NCI-H446 treated with DMSO at 0.1 percent for 48 hours (cell line): ENCODE data around the gene AP3M1.

Experiments
- DNase-seq: peaks from one replicate; lab custom pipeline; 2025; lab: John Stamatoyannopoulos, UW

The AP3M1 gene

DNA sequence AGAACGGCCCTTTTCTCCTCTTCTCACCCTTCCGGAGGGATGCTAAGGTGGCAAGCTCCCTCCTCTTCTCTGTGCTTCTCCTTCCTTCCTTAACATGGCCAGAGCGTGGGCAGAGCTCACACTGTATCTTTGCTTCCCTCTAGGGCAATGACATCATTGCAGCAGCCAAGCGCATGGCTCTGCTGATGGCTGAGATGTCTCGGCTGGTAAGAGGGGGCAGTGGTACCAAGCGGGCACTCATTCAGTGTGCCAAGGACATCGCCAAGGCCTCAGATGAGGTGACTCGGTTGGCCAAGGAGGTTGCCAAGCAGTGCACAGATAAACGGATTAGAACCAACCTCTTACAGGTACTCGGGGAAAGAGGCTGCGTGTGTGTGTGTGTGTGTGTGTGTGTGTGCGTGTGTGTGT, 36.6 kb downstream of the AP3M1 start:
- no peak for DNase-seq

DNA sequence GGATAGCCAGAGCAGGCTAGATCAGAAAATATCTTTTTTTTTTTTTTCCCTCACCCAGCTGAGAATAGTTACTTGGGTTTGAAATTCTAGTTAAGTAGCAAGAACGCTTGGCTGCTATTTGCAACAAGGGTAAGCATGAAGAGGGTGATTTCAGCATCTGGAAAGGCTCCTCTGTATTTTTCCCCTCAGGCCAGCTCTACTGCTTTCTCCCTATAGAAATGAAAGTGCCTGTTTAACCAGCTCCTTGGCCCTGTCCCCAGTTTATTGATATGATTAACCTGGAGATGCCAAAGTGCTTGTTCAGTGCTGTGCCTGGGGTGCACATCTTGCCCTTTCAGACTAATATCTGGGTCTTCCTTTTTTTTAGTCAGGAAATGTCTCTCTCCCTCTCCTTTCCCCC, 37.1 kb downstream of the AP3M1 start:
- no peak for DNase-seq

GRCh38 chr10:74111799-74112198, 38.8 kb downstream of the AP3M1 start:
- DNase-seq = no peak

GRCh38 chr10:74110120-74110519, 40.5 kb downstream of the AP3M1 start:
- no peak for DNase-seq

DNA sequence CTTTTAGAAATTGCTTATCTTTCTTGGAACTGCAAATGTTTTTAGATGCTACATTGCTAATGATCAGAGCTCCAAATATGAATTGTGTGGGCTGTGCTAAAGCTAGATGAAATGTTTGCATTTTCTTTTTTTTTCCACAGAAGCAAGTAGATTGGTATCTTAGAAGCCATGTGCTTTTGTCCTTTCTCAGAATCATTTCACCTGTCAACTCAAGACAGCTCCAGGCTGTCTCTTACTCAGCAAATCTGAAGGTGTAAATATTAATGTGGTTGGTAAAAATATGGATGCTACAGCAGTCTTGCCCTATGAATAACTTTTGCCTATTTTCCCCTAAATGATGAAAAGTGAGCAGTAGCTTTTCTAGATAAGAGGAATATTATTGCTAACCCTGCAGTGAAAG, 41.2 kb downstream of the AP3M1 start:
- no peak for DNase-seq

DNA sequence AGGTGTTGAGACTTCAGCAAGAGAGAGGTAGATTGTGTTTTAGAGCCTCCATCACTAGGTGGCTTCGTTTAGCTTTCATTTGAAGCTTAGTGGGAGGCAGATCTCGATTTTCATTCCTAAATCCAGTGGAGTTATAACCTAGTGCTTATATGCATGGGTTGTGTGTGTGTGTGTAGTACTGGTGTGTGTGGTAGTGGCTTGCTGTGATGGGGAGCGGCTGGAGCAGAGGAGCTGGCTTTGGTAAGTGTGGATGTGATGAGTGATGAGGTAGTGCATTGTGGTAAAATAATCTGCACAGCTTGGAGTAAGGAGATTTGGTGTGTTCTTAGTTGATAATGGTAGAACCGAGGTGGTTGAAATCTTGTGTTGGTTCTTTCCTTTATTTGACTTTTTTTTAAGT, 43.2 kb downstream of the AP3M1 start:
- no peak for DNase-seq

DNA sequence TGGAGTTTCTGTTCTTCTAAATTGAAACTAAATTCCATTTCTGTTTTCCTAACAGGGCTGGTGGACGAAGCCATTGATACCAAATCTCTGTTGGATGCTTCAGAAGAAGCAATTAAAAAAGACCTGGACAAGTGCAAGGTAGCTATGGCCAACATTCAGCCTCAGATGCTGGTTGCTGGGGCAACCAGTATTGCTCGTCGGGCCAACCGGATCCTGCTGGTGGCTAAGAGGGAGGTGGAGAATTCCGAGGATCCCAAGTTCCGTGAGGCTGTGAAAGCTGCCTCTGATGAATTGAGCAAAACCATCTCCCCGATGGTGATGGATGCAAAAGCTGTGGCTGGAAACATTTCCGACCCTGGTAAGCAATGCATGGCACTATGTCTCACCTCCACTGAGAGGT, 45.6 kb downstream of the AP3M1 start:
- no peak for DNase-seq

DNA sequence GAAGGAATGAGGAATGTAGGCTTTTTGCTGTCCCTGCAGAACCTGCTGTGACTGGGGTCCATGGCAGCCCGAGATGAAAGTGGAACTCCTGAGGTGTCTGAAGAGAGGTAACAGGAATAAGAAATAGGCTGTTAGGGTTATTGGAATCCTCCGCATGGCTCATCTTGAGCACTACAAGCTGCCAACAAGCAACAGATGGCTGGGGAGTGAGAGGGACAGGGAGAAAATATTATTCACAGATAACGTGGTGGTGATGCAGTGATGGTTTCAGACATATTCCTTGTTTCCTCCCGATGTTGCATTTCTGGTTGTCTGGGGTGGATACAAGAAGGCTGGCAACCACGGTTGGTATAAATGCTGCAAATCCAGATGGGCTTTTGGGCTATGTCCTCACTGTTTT, 46.1 kb downstream of the AP3M1 start:
- DNase-seq = no peak

GRCh38 chr10:74103560-74104258, 46.9 kb downstream of the AP3M1 start:
- no peak for DNase-seq

DNA sequence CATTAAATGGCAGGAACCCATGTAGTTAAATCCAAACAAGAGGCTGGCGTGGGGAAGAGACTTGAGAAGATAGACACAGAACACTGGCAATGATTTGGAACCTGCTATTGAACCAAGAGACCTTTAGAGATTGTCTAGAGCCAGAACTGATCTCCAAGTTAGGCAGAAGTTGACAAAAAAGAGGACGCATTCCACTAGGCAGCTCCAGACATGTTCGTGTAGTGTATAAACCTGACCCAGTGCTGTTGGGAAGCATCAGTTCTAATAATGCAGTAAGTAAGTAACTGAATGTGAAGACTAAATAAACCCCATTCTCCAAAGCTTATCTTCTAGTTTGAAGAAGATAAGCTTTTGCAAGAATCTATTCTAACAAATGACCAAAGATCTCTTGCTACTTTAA, 50.8 kb downstream of the AP3M1 start:
- DNase-seq = no peak

- DNase-seq = no peak
These were observed 51.2 kb downstream of the AP3M1 start for GRCh38 chr10:74099420-74099819.

DNA sequence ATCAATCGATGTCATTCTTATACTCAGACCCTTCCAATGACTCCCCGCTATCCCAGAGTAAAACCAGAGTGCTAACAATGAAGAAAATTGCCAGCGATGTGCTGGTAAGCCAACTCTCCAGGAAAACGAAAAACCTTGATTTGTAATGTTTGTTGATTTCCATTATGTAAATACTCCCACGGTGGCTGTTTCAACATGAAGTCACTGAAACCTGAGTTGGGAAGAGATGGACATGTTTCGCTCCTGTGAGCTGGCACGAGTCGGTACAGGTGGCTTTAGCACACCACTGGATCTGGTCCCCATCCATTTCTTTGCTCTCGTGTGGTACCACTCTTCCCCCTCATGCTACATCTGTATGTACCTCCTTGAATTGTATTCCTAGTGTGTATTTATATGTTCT, 52.9 kb downstream of the AP3M1 start:
- DNase-seq = no peak

DNA sequence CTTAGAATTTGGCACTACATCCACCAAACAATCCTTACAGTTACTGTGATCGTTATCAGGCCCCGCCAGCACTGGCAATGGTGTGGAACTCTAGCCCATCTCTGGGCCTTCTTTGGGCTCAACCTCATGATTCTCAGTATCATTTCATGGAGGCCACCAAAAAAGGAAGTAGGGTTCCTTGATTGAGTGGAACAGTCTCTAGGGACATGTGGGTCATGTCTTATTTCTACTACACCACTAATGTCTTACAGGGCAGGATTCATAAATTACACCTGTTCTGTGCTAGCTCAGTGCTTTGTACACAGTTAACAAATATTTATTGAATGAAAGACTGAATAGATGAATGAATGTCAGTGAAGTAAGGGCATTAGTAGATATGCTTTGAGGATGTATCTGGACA, 53.9 kb downstream of the AP3M1 start:
- DNase-seq = no peak

- no peak for DNase-seq
These were observed 56.4 kb downstream of the AP3M1 start for GRCh38 chr10:74094231-74094630.

- no peak for DNase-seq
These were observed 57.0 kb downstream of the AP3M1 start for GRCh38 chr10:74093530-74094164.

GRCh38 chr10:74092372-74092771, 58.3 kb downstream of the AP3M1 start:
- no peak for DNase-seq

GRCh38 chr10:74088722-74089121, 61.9 kb downstream of the AP3M1 start:
- DNase-seq = no peak

DNA sequence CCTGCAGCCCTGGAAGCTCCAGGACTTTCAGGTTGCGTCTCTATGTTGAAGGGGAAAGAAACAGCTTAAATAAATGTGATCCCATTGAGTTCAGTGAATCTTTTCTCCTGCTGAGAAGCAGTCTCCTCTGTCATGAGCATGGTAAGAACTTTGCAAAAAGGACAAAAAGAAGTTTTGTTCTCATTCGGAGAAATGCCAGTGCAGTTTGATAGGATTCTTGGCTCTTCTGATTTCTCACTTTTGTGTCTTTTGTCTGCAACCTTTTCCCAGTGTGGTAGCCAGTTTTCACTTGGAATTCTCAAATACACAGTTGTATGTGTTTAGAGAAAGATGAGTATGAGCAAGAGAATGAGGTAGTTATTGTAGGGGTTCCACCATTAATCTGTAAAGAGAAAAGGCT, 64.3 kb downstream of the AP3M1 start:
- DNase-seq = no peak

DNA sequence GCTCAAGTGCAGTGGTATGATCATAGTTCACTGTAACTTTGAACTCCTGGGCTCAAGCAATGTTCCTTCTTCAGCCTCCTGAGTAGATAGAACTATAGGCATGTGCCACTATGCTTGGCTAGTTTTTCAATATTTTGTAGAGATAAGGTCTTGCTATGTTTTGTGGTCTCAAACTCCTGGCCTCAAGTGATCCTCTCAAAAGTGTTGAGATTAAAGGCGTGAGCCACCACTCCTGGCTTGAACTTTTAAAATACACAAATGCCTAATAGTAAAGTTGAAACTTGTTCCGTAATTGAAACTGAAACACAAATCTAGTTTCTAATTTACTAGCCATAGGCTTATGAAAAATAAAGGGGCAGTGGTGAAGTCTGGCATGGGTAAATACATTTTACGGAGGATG, 65.7 kb downstream of the AP3M1 start:
- DNase-seq = no peak

GRCh38 chr10:74083304-74083703, 67.3 kb downstream of the AP3M1 start:
- DNase-seq = no peak

DNA sequence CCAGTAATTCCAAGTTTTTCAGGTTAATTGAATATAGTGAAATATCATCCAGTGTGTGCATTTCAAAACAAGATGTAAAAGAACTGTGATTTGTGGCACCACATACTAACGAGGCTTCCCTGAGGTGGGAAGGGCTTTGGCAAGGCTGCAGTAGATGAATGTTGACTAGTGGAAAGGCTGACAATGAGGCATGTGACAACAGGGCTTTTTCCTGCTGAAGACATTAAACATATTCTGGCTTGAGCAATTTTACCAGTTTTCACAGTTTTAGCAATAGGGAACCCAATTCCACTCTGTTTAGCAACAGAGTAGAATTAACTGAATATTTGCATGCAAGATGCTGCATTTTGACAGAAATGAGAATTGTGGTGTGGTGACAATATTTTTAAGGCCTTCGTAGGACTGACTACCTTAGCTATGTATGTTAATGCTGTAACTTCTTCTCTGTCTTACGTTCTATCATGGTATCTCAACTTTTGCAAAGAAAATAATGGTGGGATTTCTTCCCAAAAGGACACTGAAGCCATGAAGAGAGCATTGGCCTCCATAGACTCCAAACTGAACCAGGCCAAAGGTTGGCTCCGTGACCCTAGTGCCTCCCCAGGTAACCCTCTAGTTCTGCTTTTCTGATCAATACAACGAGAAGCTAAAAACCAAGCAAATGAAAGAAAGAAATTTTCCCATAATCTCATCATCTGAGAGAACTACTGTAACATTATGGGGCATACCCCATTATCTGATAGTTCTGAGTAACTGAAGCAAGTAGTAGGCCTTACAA, 68.5 kb downstream of the AP3M1 start:
- DNase-seq = no peak

GRCh38 chr10:74081192-74081803, 69.3 kb downstream of the AP3M1 start:
- peak; percentile 18 for DNase-seq
